GM12872 (cell line): ENCODE data around the gene KPNA1.

Source experiments
- TF ChIP-seq, protein P1 (sequence below): IDR thresholded peaks from 3 replicates; pipeline ENCODE4 v1.5.1; 2011; ENCODE audit warnings: low read depth, mild to moderate bottlenecking, low read length, moderate library complexity; ENCODE audit not compliant: insufficient read depth

KPNA1 gene

DNA sequence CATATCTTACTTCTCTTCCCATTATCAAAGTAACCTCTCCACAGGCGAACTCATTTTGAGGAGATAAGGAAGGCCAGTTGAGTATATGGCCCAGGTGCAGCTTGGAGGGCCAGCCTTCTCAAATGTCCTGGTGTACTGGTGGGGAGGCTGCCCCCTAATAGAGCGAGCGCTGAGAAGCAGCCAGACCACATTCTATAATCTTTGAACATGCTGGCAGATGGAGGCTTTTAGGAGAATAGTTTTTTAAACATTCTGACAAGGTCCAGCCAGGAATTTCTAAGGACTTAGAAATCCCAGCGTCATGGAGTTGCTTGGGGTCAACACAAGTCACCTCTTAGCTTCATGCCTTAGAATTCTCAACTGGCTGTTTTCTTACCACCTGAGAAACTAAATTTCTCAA lies 104.6 kb downstream of the KPNA1 start:
- TF ChIP-seq, protein P1, sequence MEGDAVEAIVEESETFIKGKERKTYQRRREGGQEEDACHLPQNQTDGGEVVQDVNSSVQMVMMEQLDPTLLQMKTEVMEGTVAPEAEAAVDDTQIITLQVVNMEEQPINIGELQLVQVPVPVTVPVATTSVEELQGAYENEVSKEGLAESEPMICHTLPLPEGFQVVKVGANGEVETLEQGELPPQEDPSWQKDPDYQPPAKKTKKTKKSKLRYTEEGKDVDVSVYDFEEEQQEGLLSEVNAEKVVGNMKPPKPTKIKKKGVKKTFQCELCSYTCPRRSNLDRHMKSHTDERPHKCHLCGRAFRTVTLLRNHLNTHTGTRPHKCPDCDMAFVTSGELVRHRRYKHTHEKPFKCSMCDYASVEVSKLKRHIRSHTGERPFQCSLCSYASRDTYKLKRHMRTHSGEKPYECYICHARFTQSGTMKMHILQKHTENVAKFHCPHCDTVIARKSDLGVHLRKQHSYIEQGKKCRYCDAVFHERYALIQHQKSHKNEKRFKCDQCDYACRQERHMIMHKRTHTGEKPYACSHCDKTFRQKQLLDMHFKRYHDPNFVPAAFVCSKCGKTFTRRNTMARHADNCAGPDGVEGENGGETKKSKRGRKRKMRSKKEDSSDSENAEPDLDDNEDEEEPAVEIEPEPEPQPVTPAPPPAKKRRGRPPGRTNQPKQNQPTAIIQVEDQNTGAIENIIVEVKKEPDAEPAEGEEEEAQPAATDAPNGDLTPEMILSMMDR, result no peak

DNA sequence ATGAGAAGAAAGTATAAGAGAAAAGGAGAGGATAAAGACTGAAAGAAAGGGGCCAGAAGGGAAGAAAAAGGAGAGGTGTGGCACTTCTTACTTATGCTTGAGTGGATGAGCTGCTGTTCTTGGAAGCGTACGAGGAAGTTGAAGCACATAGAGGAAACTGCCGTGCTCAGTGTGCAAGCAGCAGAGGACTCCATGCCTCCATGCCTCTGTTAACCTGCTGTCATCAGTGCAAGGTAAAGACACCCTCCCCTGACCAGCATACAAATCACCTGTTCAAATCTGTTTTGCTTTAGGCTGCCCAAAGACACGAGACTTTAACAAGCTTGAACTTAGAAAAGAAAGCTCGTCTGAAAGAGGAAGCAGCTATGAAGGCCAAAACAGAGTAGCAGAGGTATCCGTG lies 105.3 kb downstream of the KPNA1 start:
- TF ChIP-seq, protein P1, result no peak

DNA sequence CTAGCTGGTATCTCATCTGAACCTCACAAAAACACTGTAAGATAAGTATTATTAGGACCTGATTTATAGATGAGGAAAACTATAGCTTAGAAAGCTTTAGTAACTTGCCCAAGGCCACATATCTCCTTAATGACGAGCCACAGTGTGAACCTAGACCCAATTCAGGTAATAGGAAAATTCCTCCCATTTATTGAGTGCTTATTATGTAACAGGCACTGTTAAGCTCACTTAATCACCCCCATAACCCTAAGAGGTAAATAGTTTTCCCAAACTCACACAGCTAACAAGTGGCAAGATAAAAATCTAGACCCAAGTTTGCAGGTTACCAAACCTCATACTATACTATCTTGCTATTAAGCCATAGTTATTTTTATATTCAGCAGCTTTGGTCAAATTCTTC lies 106.8 kb downstream of the KPNA1 start:
- TF ChIP-seq, protein P1, result no peak

DNA sequence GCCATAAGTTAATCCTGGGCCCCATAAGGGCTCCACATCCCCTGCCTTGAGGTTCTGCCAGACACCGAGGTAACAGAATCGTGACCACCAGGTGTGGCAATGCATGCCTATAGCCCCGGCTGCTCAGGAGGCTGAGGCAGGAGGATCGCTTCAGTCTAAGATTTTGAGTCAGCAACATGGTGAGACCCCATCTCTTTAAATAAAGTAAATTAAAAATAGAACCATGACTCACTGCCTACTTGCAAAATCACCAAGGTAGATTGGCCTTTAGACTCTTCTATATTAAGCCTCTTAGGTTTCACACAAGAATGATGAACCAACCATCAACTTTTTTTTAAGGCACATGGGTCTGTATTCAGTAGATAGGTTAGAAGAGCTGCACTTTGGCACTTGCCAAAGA lies 108.5 kb downstream of the KPNA1 start:
- TF ChIP-seq, protein P1, result no peak

DNA sequence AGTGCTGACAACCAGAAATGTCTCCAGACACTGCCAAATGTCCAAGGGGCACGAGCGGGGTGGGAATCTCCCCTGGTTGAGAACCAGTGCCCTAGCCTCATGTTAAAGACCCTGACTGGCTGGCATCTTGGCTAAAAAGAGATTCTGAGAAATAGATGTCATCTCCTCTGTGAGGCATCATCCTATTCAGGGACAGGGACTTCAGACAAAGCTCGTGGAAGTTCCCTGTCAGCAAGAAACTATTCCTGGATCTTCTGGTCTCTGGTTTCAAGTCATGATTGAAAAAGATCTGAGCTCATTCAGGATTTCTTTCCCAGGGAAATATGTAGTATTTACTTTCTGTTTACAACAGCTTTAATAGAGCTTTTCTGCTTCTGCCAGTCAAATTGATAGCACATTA lies 109.7 kb downstream of the KPNA1 start:
- TF ChIP-seq, protein P1, result no peak

DNA sequence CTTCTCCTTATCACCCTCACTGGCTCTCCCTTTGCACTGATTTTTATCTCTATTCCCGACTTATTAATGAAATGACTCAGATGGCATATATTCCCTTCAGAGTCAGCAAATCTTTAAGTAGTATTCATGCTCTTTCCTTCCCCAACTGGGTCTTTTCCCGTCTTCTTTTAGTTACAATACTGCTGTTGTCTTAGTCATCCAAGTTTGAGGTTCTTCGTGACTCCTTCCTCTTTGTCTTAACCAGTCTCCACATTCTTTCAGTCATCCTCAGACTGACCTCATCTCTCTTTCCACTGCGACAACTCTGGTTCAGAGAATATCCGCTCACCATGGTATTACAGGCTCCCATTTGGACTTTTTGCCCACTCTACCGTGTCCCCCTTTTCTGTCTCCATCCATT lies 111.2 kb downstream of the KPNA1 start:
- TF ChIP-seq, protein P1, result no peak

DNA sequence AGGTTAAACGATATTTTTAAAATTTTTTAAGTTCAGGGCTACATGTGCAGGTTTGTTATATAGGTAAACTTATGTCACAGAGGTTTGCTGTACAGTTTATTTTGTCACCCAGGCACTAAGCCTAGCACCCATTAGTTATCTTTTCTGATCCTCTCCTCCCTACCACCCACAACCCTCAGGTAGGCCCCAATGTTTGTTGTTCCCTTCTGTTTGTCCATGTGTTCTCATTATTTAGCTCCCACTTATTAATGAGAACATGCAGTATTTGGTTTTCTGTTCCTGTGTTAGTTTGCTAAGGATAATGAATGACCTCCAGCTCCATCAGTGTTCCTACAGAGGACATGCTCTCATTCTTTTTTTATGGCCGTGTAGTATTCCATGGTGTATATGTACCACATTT lies 115.8 kb downstream of the KPNA1 start:
- TF ChIP-seq, protein P1, result no peak

DNA sequence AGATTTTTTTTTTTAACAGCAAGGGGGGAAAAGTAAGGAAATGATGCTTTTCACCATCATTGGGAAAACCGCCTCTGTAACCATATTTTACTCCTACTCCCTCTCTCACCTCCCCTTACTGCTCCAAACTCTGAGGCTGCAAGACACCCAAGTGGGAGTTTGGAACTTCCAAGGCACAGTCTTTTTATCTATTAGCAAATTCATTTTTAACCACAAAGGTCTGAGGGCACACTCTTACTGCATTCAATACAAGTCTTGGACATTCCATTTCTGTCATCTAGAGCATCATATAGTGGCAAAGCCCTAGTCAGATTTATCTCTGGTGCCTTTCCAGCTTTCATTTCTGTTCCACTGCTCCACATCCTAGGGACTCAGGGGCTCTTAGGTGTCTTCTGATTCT lies 117.5 kb downstream of the KPNA1 start:
- TF ChIP-seq, protein P1, result no peak
